Memory B cell (primary cell): ENCODE data around the gene ARHGAP6.
"Not testable (repeated sequence)": the region's sequence is repeated elsewhere in the genome, so short reads cannot be mapped to it uniquely, and the experiment has no call there.

Experiments used
- ATAC-seq: fragments of 150-1000 bp; cut with Tn5 transposase; 2 replicates; pipeline ENCODE4 v1.10.0; 2021; ENCODE audit warnings: low read depth, mild to moderate bottlenecking, moderate library complexity
- DNase-seq, 2 donors: peaks; one replicate each; pipeline ENCODE4 v3.0.0; 2022; ENCODE audit warnings: low spot score in 2 of 2
- H3K27ac Mint-ChIP-seq: one replicate; pipeline ENCODE4 v1.8.0; 2022; ENCODE audit warnings: mild to moderate bottlenecking, moderate library complexity, mixed read lengths
- H3K27me3 Mint-ChIP-seq: one replicate; pipeline ENCODE4 v1.8.0; 2022; ENCODE audit warnings: mixed read lengths
- H3K36me3 Mint-ChIP-seq: one replicate; pipeline ENCODE4 v1.8.0; 2022; ENCODE audit warnings: mild to moderate bottlenecking, mixed read lengths
- H3K4me1 Mint-ChIP-seq: one replicate; pipeline ENCODE4 v1.8.0; 2022; ENCODE audit warnings: mixed read lengths
- H3K4me3 Mint-ChIP-seq: one replicate; pipeline ENCODE4 v1.8.0; 2022; ENCODE audit warnings: mild to moderate bottlenecking, moderate library complexity, mixed read lengths
- H3K9me3 Mint-ChIP-seq: one replicate; pipeline ENCODE4 v1.8.0; 2022; ENCODE audit warnings: mixed read lengths

ARHGAP6 gene

DNA sequence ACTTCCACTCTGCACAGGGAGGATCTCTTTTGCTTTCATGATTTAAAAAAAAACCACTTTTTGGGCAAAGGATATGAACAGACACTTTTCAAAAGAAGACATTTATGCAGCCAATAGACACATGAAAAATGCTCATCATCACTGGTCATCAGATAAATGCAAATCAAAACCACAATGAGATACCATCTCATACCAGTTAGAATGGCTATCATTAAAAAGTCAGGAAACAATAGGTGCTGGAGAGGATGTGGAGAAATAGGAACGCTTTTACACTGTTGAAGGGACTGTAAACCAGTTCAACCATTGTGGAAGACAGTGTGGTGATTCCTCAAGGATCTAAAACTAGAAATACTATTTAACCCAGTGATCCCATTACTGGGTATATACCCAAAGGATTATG, 87.4 kb downstream of the ARHGAP6 start:
- H3K4me3 Mint-ChIP-seq, H3K9me3 Mint-ChIP-seq, H3K27ac Mint-ChIP-seq, H3K27me3 Mint-ChIP-seq, ATAC-seq, DNase-seq, H3K4me1 Mint-ChIP-seq, H3K36me3 Mint-ChIP-seq: not testable (repeated sequence)

DNA sequence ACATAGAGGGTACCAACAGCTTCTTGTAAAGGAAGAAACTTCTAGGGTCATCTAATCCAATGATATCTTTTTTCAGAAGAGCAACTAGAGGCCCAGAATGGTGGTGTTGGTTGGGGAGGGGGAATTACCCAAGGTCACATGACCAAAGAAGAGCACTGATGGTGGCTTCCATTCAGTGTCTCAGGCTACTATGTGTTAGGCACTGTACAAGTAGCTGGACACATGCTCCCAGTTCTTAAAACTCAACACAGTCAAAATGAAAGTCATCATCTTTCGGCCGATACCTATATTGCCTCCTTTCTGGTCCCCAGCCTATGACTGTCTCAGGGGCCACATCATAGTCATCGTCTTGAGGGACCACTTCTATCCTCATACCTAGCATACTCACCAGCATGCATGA, 88.1 kb downstream of the ARHGAP6 start:
- no peaks in the 10 kb centered on the region for H3K36me3 Mint-ChIP-seq
- peaks cover 3% of the 10 kb centered on the region for H3K27me3 Mint-ChIP-seq
- DNase-seq: no peak
- H3K27ac Mint-ChIP-seq: no peak overlapping the region
- peaks cover 2% of the 10 kb centered on the region for H3K4me1 Mint-ChIP-seq
- ATAC-seq: no peak
- no peak overlapping the region for H3K4me3 Mint-ChIP-seq
- H3K9me3 Mint-ChIP-seq: no peaks in the 10 kb centered on the region

- H3K27ac Mint-ChIP-seq: no peak overlapping the region
- H3K4me1 Mint-ChIP-seq: no peaks in the 10 kb centered on the region
- no peaks in the 10 kb centered on the region for H3K36me3 Mint-ChIP-seq
- H3K27me3 Mint-ChIP-seq: peaks cover 3% of the 10 kb centered on the region
- no peak for DNase-seq
- no peaks in the 10 kb centered on the region for H3K9me3 Mint-ChIP-seq
- peak; percentile 48 for ATAC-seq
- no peak overlapping the region for H3K4me3 Mint-ChIP-seq
Measured at GRCh38 chrX:11575332-11575731, 90.4 kb downstream of the ARHGAP6 start.

DNA sequence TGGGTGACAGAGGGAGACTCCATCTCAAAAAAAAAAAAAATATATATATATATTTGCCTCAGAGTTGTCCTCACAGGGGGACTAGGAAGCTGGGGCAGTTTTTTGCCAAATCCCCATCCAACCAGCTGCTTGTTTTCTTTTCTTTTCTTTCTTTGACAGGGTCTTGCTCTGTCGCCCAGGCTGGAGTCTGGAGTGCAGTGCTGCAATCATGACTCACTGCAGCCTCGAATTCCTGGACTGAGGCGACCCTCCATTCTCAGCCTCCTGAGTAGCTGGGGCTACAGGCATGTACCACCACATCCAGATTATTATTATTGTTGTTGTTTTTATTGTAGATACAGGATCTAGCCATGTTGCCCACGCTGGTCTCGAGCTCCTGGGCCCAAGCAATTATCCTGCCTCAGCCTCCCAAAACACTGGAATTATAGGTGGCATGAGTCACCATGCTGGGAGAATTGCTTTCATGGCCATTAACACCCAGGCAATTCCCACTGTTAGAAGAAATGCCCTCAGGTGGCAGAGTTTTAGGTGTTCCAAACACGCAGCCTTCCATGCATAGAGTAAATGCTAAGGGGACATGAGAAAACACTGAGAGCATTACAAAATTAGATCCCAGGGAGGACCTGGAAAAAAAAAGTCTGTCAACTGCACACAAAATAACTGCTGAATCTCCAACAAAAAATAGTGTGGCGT, 98.0 kb downstream of the ARHGAP6 start:
- DNase-seq (no peak), ATAC-seq (no peak)
- Mint-ChIP-seq H3K27ac (no peak overlapping the region), H3K4me1 (no peaks in the 10 kb centered on the region), H3K9me3 (no peaks in the 10 kb centered on the region), H3K4me3 (no peak overlapping the region), H3K36me3 (no peaks in the 10 kb centered on the region), H3K27me3 (no peaks in the 10 kb centered on the region)

DNA sequence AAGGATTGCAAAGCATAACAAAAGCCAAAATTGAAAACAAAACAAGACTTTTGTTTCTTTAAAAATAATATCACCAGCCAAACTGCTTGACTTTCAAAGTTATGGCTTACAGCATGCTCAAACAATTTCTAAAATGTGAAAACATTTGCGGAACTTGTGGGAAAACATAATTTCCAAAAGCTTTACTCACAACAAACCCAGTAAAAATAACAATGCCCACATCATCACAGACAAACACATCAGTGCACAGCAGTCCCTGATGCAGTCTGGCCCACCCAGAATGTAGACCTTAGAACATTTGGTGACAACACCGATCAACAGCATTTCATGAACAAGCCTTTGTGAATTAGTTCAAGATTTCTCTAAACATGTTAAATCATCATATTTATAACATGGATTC, 98.9 kb downstream of the ARHGAP6 start:
- H3K9me3 Mint-ChIP-seq: no peaks in the 10 kb centered on the region
- no peak for ATAC-seq

DNA sequence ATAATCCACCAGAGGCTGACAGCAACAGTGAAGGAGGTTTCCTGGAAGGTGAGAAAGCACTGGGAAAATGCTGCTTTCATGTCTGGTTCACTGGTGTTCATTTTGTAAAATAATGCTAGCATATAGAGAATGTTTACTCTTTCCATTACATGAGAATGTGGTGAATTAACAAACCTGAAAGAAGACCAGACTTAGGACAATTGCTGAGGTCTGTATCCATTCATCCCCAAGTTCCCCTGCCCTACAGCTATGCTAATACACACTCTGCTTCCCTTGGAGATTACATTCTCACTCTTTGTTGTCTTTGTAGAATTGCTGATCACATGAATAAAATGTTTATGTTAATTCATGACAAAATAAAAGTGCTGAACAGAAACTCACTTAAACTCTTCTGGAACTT, 99.5 kb downstream of the ARHGAP6 start:
- no peak for ATAC-seq

More for the DNA sequence above, 98.9 kb downstream of the ARHGAP6 start:
- Mint-ChIP-seq H3K27ac (no peak overlapping the region), H3K27me3 (no peaks in the 10 kb centered on the region), H3K4me3 (no peak overlapping the region), H3K36me3 (no peaks in the 10 kb centered on the region), H3K4me1 (no peaks in the 10 kb centered on the region)
- no peak for DNase-seq

DNA sequence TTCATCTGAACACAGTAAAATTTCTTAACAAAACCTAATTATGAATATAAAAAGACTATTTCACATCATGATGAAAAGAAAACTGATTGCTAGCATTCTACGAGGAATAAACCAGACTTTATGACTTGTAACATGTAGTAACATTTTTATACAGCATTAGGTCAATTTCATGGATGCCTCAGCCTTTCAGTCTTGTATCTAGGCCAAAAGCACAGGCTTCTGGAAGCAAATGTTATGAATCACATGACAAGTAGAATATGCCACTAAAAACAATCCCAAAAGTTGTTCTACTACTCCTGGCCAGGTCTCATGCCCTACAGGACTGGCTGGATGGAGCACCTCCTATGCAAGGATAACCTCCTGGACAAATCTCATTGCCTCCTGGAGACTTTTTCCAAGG, 101.2 kb downstream of the ARHGAP6 start:
- Mint-ChIP-seq H3K36me3 (no peaks in the 10 kb centered on the region), H3K27ac (no peak overlapping the region), H3K9me3 (no peaks in the 10 kb centered on the region), H3K4me3 (no peak overlapping the region), H3K4me1 (no peaks in the 10 kb centered on the region), H3K27me3 (no peaks in the 10 kb centered on the region)
- ATAC-seq (no peak), DNase-seq (no peak)

More for the DNA sequence above, 99.5 kb downstream of the ARHGAP6 start:
- Mint-ChIP-seq H3K27me3 (no peaks in the 10 kb centered on the region), H3K27ac (no peak overlapping the region), H3K9me3 (no peaks in the 10 kb centered on the region), H3K36me3 (no peaks in the 10 kb centered on the region), H3K4me1 (no peaks in the 10 kb centered on the region), H3K4me3 (no peak overlapping the region)
- DNase-seq: no peak

GRCh38 chrX:11562570-11562969, 103.2 kb downstream of the ARHGAP6 start:
- Mint-ChIP-seq H3K9me3 (no peaks in the 10 kb centered on the region), H3K27me3 (no peaks in the 10 kb centered on the region), H3K4me1 (no peaks in the 10 kb centered on the region), H3K36me3 (no peaks in the 10 kb centered on the region), H3K4me3 (no peak overlapping the region), H3K27ac (no peak overlapping the region)
- ATAC-seq (no peak), DNase-seq (no peak)

GRCh38 chrX:11558972-11559371, 106.7 kb downstream of the ARHGAP6 start:
- H3K27me3 Mint-ChIP-seq: no peaks in the 10 kb centered on the region
- ATAC-seq (peak; percentile 55), DNase-seq (peak; percentile 17 to 33)
- H3K36me3 Mint-ChIP-seq: no peaks in the 10 kb centered on the region
- no peak overlapping the region for H3K4me3 Mint-ChIP-seq
- H3K9me3 Mint-ChIP-seq: no peaks in the 10 kb centered on the region
- H3K4me1 Mint-ChIP-seq: no peaks in the 10 kb centered on the region
- no peak overlapping the region for H3K27ac Mint-ChIP-seq

DNA sequence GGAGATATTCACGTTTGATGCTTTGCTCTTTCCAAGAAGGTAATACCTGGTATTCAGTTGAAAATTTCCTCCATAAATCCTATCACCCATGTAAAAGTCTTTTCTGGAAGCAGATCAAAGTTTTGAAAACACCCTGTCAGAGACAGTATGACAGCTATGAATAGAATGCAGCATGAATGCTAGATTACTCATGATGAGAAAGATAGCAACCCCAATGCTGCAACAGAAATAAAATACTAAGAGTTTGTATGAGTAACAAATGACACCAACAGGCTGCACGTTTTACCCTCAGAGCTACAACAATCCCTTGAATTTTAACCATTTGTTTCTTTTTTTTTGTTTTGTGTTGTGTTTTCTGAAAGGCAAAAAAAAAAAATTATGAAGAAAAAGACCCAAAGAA, 108.6 kb downstream of the ARHGAP6 start:
- DNase-seq: no peak
- no peak for ATAC-seq
- no peaks in the 10 kb centered on the region for H3K4me1 Mint-ChIP-seq
- no peak overlapping the region for H3K27ac Mint-ChIP-seq
- H3K9me3 Mint-ChIP-seq: no peaks in the 10 kb centered on the region
- no peak overlapping the region for H3K4me3 Mint-ChIP-seq
- no peaks in the 10 kb centered on the region for H3K36me3 Mint-ChIP-seq
- peaks cover 4% of the 10 kb centered on the region for H3K27me3 Mint-ChIP-seq

DNA sequence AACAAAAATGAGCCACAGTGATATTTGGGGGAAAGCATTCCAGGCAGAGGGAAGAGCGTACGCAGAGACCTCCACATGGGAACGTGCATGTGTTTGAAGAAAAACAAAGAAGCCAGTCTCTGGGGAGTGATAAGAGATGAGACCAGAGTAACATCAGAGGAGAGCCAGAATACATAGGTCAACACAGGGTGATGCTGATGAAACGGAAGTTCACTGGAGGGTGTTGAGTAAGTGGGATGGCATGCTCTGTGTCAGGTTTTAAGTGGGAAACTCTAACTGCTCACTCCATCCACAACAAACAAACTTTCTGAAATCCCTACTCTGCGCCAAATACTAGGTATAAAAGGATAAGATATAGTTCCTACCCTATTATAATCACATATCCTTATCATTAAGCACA, 110.0 kb downstream of the ARHGAP6 start:
- no peaks in the 10 kb centered on the region for H3K9me3 Mint-ChIP-seq
- DNase-seq: no peak

DNA sequence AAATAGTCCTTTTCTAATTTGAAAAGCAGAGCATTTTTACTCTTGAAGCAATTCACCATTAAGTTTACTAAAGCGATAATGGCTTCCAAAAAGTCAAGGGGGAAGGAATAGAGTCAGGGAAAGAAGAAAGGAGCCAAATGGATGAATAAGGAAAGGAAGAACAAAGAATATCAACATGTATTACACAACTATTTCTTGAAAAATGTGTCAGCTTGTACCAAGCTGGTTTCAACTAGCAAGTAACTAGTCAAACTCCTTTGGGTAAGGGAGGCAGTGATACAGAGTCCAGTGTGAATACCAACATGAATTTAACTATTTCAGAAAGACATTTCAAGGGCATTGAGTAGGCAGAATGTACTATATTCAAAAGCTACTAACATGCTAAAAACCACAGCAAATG, 112.1 kb downstream of the ARHGAP6 start:
- Mint-ChIP-seq H3K4me1 (no peaks in the 10 kb centered on the region), H3K27ac (no peak overlapping the region), H3K36me3 (no peaks in the 10 kb centered on the region), H3K4me3 (no peak overlapping the region), H3K27me3 (peaks cover 9% of the 10 kb centered on the region), H3K9me3 (no peaks in the 10 kb centered on the region)
- ATAC-seq (no peak), DNase-seq (no peak)

More for the DNA sequence above, 110.0 kb downstream of the ARHGAP6 start:
- Mint-ChIP-seq H3K27ac (no peak overlapping the region), H3K4me3 (no peak overlapping the region), H3K27me3 (peaks cover 7% of the 10 kb centered on the region), H3K36me3 (no peaks in the 10 kb centered on the region), H3K4me1 (no peaks in the 10 kb centered on the region)
- no peak for ATAC-seq

DNA sequence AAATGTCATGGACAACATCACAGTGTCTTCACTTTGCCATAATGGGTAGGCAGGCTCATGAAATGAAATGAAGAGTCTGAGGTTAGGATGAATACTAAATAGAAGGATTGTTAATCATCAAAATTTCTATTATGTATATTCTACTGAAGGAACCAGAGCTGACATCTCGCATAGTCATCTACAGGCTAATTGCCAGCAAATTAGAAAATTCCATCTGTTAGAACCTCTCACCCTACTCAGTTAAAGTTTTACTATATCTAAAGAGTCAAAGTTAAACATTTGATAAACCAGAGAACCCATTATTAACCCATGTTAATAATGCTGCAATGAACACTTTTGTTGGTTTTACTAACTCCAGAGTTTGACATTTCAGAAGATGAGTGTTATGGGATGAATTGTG, 114.6 kb downstream of the ARHGAP6 start:
- Mint-ChIP-seq H3K4me1 (no peaks in the 10 kb centered on the region), H3K36me3 (no peaks in the 10 kb centered on the region), H3K27ac (no peak overlapping the region), H3K27me3 (peaks cover 9% of the 10 kb centered on the region), H3K9me3 (no peaks in the 10 kb centered on the region), H3K4me3 (no peak overlapping the region)
- no peak for DNase-seq
- ATAC-seq: no peak

- Mint-ChIP-seq H3K4me1 (no peaks in the 10 kb centered on the region), H3K36me3 (no peaks in the 10 kb centered on the region), H3K9me3 (no peaks in the 10 kb centered on the region), H3K27me3 (peaks cover 5% of the 10 kb centered on the region), H3K4me3 (no peak overlapping the region), H3K27ac (no peak overlapping the region)
- ATAC-seq (no peak), DNase-seq (no peak)
Measured at GRCh38 chrX:11546917-11547316, 118.8 kb downstream of the ARHGAP6 start.

GRCh38 chrX:11543249-11543648, 122.5 kb downstream of the ARHGAP6 start:
- Mint-ChIP-seq H3K4me3 (no peak overlapping the region), H3K27ac (no peak overlapping the region), H3K36me3 (no peaks in the 10 kb centered on the region), H3K27me3 (no peaks in the 10 kb centered on the region), H3K9me3 (no peaks in the 10 kb centered on the region), H3K4me1 (peaks cover 3% of the 10 kb centered on the region)
- DNase-seq: no peak
- ATAC-seq: peak; percentile 53
